GM21825 (cell line): ENCODE data around the gene OTOP3.
"Not testable (repeated sequence)": the region's sequence is repeated elsewhere in the genome, so short reads cannot be mapped to it uniquely, and the experiment has no call there.

Experiments
- ATAC-seq: cut with Tn5 transposase; IDR thresholded peaks from one replicate; pipeline ENCODE4 v1.9.1; 2021; ENCODE audit warnings: mild to moderate bottlenecking, moderate library complexity; ENCODE audit not compliant: unreplicated experiment

The OTOP3 gene

GRCh38 chr17:74957935-74958740 is 22.4 kb downstream of the OTOP3 start:
- ATAC-seq: no peak

GRCh38 chr17:74959826-74960515 is 24.3 kb downstream of the OTOP3 start:
- no peak for ATAC-seq

GRCh38 chr17:74960570-74961342 is 25.1 kb downstream of the OTOP3 start:
- no peak for ATAC-seq

GRCh38 chr17:74961657-74962350 is 26.1 kb downstream of the OTOP3 start:
- no peak for ATAC-seq

- ATAC-seq: no peak
Measured at GRCh38 chr17:74962622-74963394, 27.1 kb downstream of the OTOP3 start.

GRCh38 chr17:74963656-74964055 is 28.0 kb downstream of the OTOP3 start:
- no peak for ATAC-seq

- no peak for ATAC-seq
Measured at GRCh38 chr17:74964246-74964761, 28.6 kb downstream of the OTOP3 start.

GRCh38 chr17:74964988-74965622 is 29.4 kb downstream of the OTOP3 start:
- ATAC-seq: no peak

- ATAC-seq: no peak
Measured at GRCh38 chr17:74968361-74968780, 32.7 kb downstream of the OTOP3 start.

- ATAC-seq: not testable (repeated sequence)
Measured at GRCh38 chr17:74969501-74969900, 33.8 kb downstream of the OTOP3 start.

- ATAC-seq: no peak
Measured at GRCh38 chr17:74970395-74970794, 34.7 kb downstream of the OTOP3 start.

- no peak for ATAC-seq
Measured at GRCh38 chr17:74971069-74971841, 35.6 kb downstream of the OTOP3 start.

GRCh38 chr17:74971842-74972106 is 36.1 kb downstream of the OTOP3 start:
- no peak for ATAC-seq

- no peak for ATAC-seq
Measured at GRCh38 chr17:74972107-74972972, 36.6 kb downstream of the OTOP3 start, which contains the start of gene HID1. TSS of gene HID1 (minus strand) at chr17:74972759. CDS start at chr17:74972656, 103 bp downstream.

GRCh38 chr17:74972973-74973328 is 37.3 kb downstream of the OTOP3 start:
- ATAC-seq: no peak

- ATAC-seq: no peak
Measured at GRCh38 chr17:74975943-74976342, 40.2 kb downstream of the OTOP3 start.

GRCh38 chr17:74977802-74978201 is 42.1 kb downstream of the OTOP3 start:
- ATAC-seq: no peak

GRCh38 chr17:74978240-74978639 is 42.5 kb downstream of the OTOP3 start:
- no peak for ATAC-seq
